ENCODE measurements around the gene POLR1C. TPM values are rescaled to one million over a fixed set of nuclear protein-coding genes. Genes with fewer than 3 reads are reported as not detected.
A peak's percentile ranks its signal among the peaks of the same experiment; 100 is the strongest.

POLR1C gene
- polyA plus RNA-seq, 3 donors, result 4.5 to 18.3 (median 6.1) TPM

DNA sequence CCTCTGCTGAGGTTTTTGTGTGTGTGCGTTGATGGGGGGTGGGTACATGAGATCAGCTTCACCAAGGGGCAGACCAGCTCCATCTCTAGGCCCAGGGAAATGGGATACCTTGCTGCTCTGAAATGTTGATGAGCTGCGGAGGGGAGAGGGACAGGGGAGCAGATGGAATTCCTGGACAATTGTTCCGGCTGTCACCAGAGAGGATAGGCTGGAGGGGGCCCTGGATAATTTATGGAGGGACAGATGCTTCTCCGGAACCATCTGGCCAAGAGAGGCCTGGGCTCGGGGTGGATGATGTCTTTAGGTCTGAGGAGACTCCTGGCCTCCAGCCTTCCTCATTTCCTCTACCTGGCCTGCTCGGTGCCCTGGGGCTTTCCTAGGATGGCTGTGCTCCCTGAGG, 41.4 kb upstream of the POLR1C start:
- H4K20me1 ChIP-seq (ENCODE audit: insufficient read depth, low read length), result no peaks in the 10 kb centered on the region
- peaks cover 31% of the 10 kb centered on the region for H3K79me2 ChIP-seq (ENCODE audit: insufficient read depth, low read length)
- H3K27me3 Mint-ChIP-seq (ENCODE audit: low read depth in 3 of 3), result peaks cover 4 to 6% (median 5%) of the 10 kb centered on the region in 3 donors
- 83% methylated on average over 3 of the region's 6 CpGs for WGBS (ENCODE audit: insufficient coverage)
- peaks cover 14 to 18% of the 10 kb centered on the region in 2 donors for H3K4me1 ChIP-seq (ENCODE audit: control insufficient read depth in 1 of 2, insufficient read depth in 2 of 2, low read length in 2 of 2)
- TF ChIP-seq, protein P1, sequence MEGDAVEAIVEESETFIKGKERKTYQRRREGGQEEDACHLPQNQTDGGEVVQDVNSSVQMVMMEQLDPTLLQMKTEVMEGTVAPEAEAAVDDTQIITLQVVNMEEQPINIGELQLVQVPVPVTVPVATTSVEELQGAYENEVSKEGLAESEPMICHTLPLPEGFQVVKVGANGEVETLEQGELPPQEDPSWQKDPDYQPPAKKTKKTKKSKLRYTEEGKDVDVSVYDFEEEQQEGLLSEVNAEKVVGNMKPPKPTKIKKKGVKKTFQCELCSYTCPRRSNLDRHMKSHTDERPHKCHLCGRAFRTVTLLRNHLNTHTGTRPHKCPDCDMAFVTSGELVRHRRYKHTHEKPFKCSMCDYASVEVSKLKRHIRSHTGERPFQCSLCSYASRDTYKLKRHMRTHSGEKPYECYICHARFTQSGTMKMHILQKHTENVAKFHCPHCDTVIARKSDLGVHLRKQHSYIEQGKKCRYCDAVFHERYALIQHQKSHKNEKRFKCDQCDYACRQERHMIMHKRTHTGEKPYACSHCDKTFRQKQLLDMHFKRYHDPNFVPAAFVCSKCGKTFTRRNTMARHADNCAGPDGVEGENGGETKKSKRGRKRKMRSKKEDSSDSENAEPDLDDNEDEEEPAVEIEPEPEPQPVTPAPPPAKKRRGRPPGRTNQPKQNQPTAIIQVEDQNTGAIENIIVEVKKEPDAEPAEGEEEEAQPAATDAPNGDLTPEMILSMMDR (IDR thresholded peaks at IDR 0.05), result no peak
- H3K27me3 ChIP-seq (ENCODE audit: control insufficient read depth in 2 of 2, insufficient read depth in 2 of 2, low read length in 2 of 2), result no peaks in the 10 kb centered on the region
- no peak overlapping the region for H3K4me2 ChIP-seq (replicated peaks; ENCODE audit: extremely low read depth, low read length, poor library complexity, severe bottlenecking)
- no peaks in the 10 kb centered on the region for H3K9me3 ChIP-seq (replicated peaks in 1 of 2; ENCODE audit: control insufficient read depth in 1 of 2, insufficient read depth in 1 of 2, low read length in 2 of 2)
- no peaks in the 10 kb centered on the region for H3K36me3 ChIP-seq (replicated peaks in 1 of 2; ENCODE audit: control insufficient read depth in 1 of 2, insufficient read depth in 2 of 2, low read length in 2 of 2)
- H3K4me3 ChIP-seq (replicated peaks in 1 of 3; ENCODE audit: low read depth in 2 of 3, low read length in 3 of 3), result no peak overlapping the region
- H3K36me3 Mint-ChIP-seq, result peaks cover 0 to 2% of the 10 kb centered on the region in 2 donors
- intact Hi-C loops (cut with micrococcal nuclease), result no loop called here
- H3K4me1 Mint-ChIP-seq, result peaks cover 18% of the 10 kb centered on the region
- peaks cover 0 to 1% (median 0%) of the 10 kb centered on the region in 7 donors for H3K9me3 Mint-ChIP-seq
- DNase-seq, result no peak
- H3K27ac ChIP-seq (ENCODE audit: low read depth in 1 of 2, low read length in 2 of 2), result no peak overlapping the region
- no peak overlapping the region for H3K4me3 Mint-ChIP-seq
- no peak overlapping the region for H2AFZ ChIP-seq (ENCODE audit: insufficient read depth, low read depth, low read length, poor library complexity, severe bottlenecking)
- H3K9ac ChIP-seq (ENCODE audit: insufficient read depth, low read length, poor library complexity, severe bottlenecking), result no peak overlapping the region
- peak overlapping the region in 2 of 7 donors; percentile 42 to 82 for H3K27ac Mint-ChIP-seq

DNA sequence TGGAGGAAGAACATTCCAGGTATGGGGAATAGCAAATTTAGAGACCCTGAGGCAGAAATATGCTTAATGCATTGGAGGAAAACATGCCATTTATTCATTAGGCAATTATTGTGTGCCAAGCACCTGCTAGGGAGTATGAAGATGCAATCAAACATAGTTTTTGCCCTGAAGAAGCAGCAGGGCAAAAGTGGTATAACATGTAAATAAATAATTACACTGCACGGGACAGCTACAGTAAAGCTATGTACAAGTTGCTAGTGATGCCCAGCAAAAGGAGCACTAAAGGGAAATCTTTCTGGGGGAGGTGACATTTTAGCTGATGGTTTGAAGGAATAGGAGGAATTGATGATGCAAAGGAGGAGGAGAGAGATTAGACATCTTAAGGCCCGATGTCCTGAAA, 40.1 kb upstream of the POLR1C start:
- peak overlapping the region; percentile 88 to 93 for H3K4me3 Mint-ChIP-seq
- peak overlapping the region; percentile 92 to 99 (median 97) for H3K27ac Mint-ChIP-seq
- intact Hi-C loops (cut with micrococcal nuclease), result no loop called here
- no CpG with 5 or more reads among the region's 2 CpGs for WGBS (ENCODE audit: insufficient coverage)
- Histone ChIP-seq H4K20me1 (ENCODE audit: insufficient read depth, low read length) (no peaks in the 10 kb centered on the region), H3K4me2 (replicated peaks; ENCODE audit: extremely low read depth, low read length, poor library complexity, severe bottlenecking) (peak overlapping the region; percentile 80), H3K36me3 (replicated peaks in 1 of 2; ENCODE audit: control insufficient read depth in 1 of 2, insufficient read depth in 2 of 2, low read length in 2 of 2) (no peaks in the 10 kb centered on the region), H3K4me1 (ENCODE audit: control insufficient read depth in 1 of 2, insufficient read depth in 2 of 2, low read length in 2 of 2) (peaks cover 14 to 18% of the 10 kb centered on the region in 2 donors), H3K27ac (ENCODE audit: low read depth in 1 of 2, low read length in 2 of 2) (peak overlapping the region in 1 of 2 donors; percentile 96), H3K79me2 (ENCODE audit: insufficient read depth, low read length) (peaks cover 42% of the 10 kb centered on the region), H3K9ac (ENCODE audit: insufficient read depth, low read length, poor library complexity, severe bottlenecking) (peak overlapping the region; percentile 95), H2AFZ (ENCODE audit: insufficient read depth, low read depth, low read length, poor library complexity, severe bottlenecking) (peak overlapping the region; percentile 82), H3K27me3 (ENCODE audit: control insufficient read depth in 2 of 2, insufficient read depth in 2 of 2, low read length in 2 of 2) (no peaks in the 10 kb centered on the region), H3K4me3 (replicated peaks in 1 of 3; ENCODE audit: low read depth in 2 of 3, low read length in 3 of 3) (peak overlapping the region; percentile 60 to 82 (median 69)), H3K9me3 (replicated peaks in 1 of 2; ENCODE audit: control insufficient read depth in 1 of 2, insufficient read depth in 1 of 2, low read length in 2 of 2) (no peaks in the 10 kb centered on the region)
- peaks cover 25% of the 10 kb centered on the region for H3K4me1 Mint-ChIP-seq
- TF ChIP-seq, protein P1 (IDR thresholded peaks at IDR 0.05), result no peak
- H3K27me3 Mint-ChIP-seq (ENCODE audit: low read depth in 3 of 3), result peaks cover 1 to 5% (median 2%) of the 10 kb centered on the region in 3 donors
- H3K36me3 Mint-ChIP-seq, result peaks cover 3 to 6% of the 10 kb centered on the region in 2 donors
- H3K9me3 Mint-ChIP-seq, result no peaks in the 10 kb centered on the region
- DNase-seq, result no peak
